Stimulated activated CD4-positive, alpha-beta T cell treated with anti-CD3 and anti-CD28 coated beads, Interleukin-2, amount 100 ng/mL, for 48 hours (primary cell): ENCODE results near the gene KL.

Experiments
- DNase-seq, 2 donors: peaks; one replicate each; pipeline ENCODE4 v3.0.0-alpha.2; 2020

Gene KL

GRCh38 chr13:33045851-33046592, 29.8 kb downstream of the KL start:
- DNase-seq, result no peak

GRCh38 chr13:33050161-33050560, 33.9 kb downstream of the KL start:
- no peak for DNase-seq

GRCh38 chr13:33051632-33052031, 35.4 kb downstream of the KL start:
- DNase-seq, result no peak

- DNase-seq, result no peak
These were observed 36.5 kb downstream of the KL start for GRCh38 chr13:33052506-33053280.

GRCh38 chr13:33053397-33054066, 37.3 kb downstream of the KL start:
- no peak for DNase-seq

- no peak for DNase-seq
These were observed 41.0 kb downstream of the KL start for GRCh38 chr13:33057019-33057780.

GRCh38 chr13:33058776-33059327, 42.6 kb downstream of the KL start:
- DNase-seq, result no peak

GRCh38 chr13:33060815-33061214, 44.6 kb downstream of the KL start:
- no peak for DNase-seq

GRCh38 chr13:33066329-33066728, 50.1 kb downstream of the KL start:
- DNase-seq, result no peak

- no peak for DNase-seq
These were observed 53.1 kb downstream of the KL start for GRCh38 chr13:33069365-33069764.

GRCh38 chr13:33070713-33071112, 54.5 kb downstream of the KL start:
- DNase-seq, result no peak

- DNase-seq, result no peak
These were observed 56.1 kb downstream of the KL start for GRCh38 chr13:33072282-33072681.

GRCh38 chr13:33072759-33073158, 56.5 kb downstream of the KL start:
- no peak for DNase-seq

- DNase-seq, result no peak
These were observed 57.1 kb downstream of the KL start for GRCh38 chr13:33073338-33073737.

- DNase-seq, result no peak
These were observed 60.1 kb downstream of the KL start for GRCh38 chr13:33076001-33076992.

- DNase-seq, result no peak
These were observed 62.0 kb downstream of the KL start for GRCh38 chr13:33078263-33078662.

GRCh38 chr13:33079960-33080359, 63.7 kb downstream of the KL start:
- no peak for DNase-seq

GRCh38 chr13:33080972-33081590, 64.9 kb downstream of the KL start:
- no peak for DNase-seq

- DNase-seq, result no peak
These were observed 65.4 kb downstream of the KL start for GRCh38 chr13:33081666-33082065.

GRCh38 chr13:33083054-33083453, 66.8 kb downstream of the KL start:
- DNase-seq, result no peak

GRCh38 chr13:33087091-33087490, 70.9 kb downstream of the KL start:
- no peak for DNase-seq
